Fibroblast of skin of left biceps (primary cell): ENCODE results near the gene NUP37.
"Not testable (repeated sequence)": the region's sequence is repeated elsewhere in the genome, so short reads cannot be mapped to it uniquely, and the experiment has no call there.

Source experiments
- DNase-seq, 2 experiments: peaks; one replicate each; pipeline ENCODE4 v3.0.0-alpha.2; 2013; ENCODE audit warnings: low read depth in 2 of 2

NUP37 gene

DNA sequence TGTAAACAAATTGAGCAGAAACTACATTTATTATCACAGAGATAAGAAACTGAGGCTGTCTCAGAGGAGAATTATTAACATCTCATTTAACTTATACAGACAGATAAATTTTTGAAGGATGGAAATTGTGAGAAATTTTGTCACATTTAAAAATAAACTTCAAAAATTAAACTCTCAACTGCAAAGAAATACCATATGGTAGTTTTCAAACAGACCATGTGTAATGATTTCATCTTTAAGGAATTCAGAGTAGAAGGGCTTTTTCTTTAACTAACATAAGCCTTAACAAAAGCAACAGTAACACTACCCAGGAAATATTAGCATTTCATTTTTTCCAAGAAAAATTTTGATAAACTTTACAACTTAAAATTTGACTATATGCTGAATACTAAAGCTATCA, 26.6 kb downstream of the NUP37 start:
- peak in 1 of 2 experiments; percentile 12 for DNase-seq

DNA sequence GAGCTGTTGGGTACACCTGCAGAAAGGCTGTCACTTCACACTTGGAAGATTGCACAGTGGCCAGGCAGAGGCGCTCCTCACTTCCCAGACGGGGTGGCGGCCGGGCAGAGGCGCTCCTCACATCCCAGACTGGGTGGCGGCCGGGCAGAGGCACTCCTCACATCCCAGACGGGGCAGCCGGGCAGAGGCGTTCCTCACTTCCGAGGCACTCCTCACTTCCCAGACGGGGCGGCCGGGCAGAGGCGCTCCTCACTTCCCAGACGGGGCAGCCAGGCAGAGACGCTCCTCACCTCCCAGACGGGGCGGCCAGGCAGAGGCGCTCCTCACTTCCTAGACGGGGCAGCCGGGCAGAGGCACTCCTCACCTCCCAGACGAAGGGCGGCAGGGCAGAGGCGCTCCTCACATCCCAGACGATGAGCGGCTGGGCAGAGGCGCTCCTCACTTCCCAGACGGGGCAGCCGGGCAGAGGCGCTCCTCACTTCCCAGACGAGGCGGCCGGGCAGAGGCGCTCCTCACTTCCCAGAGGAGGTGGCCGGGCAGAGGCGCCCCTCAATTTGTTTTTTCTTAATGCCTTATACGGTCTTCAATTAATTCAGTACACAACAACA, 30.6 kb downstream of the NUP37 start:
- not testable (repeated sequence) for DNase-seq

DNA sequence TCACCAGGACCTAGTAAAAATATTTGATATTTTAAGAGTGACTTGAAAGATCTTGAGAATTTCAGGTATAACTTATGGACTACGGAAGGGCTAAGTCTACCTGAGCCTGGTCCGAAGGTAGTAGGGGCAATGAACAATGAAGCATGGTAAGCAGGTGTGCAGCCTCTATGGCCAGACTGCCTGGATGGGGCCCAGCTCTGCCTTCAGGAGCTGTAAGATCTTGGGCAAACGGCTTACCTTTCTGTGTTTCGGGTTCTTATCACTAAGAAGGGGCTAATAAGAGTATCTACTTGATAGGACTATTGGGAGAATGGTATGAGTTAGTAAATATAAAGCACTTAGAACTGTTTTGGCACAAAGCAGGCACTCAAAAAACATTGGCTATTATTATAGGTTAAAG, 39.1 kb downstream of the NUP37 start:
- DNase-seq = no peak

DNA sequence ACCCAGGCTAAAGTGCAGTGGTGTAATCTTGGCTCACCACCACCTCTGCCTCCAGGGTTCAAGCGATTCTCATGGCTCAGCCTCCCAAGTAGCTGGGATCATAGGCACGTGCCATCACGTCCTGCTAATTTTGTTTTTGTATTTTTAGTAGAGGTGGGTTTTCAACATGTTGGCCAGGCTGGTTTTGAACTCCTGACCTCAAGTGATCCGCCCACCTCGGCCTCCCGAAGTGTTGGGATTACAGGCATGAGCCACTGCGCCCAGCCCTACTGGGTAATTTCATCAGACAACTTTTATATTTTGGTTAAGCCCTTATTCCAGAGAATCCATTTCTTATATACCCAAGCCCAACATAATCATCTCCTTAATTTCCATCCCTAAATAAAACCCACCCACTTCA, 47.8 kb downstream of the NUP37 start:
- DNase-seq = not testable (repeated sequence)

DNA sequence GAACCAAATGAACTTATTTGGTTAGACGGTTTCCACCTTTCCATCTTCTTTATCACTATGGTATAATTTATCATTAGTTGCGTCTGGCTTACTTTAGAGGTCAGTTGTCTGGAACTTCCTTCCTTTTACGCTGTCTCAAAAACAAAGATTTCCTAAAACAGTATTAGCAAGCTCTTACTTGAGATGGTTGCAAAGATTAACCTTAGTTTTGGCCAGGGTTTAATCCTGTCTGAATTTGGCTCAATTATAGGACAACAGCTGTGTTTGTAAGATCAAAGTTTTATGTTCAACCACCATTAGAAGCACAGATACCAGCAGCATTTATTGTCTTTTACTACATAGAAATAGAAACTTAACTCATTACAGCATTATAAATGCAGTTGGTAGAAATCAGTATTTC, 50.2 kb downstream of the NUP37 start:
- no peak for DNase-seq

DNA sequence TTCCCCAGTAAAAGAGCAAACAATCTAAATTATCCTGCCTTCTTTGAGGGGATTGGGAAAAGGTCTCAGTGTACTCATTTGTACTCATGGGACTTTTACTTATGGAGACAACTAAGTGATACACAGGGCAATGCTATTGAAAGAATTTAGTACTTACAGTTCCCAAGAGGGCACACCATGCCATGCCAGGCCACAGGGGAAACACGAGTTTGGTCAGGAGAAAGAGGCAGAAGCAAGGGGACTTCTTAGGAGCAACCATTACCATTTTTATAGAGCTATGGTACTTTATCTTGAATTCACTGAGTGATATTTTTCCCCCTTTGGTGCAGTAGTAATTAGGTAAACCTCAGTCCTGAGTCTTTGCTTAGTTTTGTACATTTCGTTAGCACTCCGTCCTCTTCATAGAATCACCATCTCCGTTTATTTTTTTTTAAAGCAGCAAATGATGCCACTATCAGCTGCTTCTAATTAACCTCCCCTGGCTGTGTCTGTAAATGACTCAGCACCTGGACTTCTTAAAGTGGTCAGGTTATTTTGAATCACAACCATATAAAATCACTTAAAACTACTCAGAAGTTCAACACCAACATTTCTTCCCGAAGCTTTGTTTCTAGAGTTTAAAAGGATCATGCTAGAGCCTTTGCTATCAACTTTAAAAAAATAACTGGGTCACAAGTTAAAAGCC, 52.2 kb downstream of the NUP37 start:
- peak; percentile 10 to 16 for DNase-seq

DNA sequence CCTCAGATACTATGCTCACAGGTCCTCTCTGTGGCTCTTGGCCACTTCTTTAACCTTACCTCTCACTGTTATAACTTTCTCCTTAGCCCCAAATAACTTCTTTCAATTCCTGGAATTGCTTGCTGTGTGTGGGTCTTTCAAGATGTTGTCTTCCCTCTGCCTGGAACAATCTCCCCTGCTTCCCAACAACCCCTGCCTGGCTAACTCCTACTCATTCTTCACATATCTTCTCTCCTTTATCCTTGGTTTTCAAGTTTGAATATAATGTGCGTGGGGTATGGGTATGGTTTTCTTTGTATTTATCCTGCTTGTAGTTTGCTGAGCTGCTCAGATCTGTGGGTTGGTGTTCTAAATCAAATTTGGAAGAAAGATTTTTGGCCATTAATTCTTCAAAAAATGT, 55.4 kb downstream of the NUP37 start:
- DNase-seq = no peak

DNA sequence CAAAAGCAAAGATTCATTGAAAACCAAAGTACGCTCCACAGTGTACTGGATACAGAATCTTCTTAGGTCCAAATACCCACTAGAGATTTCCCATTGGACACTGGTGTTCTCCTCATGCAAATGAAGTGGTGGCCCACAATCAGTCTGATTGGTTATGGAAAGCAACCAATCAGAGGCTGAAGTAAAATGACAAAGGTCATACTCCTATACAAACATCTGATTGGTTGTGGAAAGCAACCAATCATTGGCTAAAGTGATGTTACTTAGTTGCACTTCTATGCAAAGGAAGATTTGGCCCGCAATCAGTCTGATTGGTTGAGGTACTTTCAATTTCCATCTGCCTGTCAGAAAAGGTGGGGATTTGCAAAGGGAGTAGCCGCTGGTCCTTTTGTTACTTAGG, 56.8 kb downstream of the NUP37 start:
- no peak for DNase-seq

DNA sequence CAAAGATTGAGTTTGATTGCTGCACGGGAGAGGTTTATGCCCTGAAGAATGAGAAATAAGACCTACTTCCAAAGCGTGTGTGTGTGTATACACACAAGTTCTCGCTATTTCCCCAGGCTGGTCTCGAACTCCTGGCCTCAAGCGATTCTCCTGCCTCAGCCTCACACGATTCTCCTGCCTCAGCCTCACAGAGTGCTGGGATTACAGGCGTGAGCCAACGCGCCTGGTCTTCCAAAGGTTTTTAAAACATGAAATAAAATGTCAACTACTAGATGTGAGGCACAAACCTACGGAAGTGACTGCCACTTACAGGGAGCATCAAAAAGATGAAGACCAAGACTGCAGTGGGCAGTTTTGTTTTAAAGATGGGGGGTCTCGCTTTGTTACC, 57.5 kb downstream of the NUP37 start:
- no peak for DNase-seq

DNA sequence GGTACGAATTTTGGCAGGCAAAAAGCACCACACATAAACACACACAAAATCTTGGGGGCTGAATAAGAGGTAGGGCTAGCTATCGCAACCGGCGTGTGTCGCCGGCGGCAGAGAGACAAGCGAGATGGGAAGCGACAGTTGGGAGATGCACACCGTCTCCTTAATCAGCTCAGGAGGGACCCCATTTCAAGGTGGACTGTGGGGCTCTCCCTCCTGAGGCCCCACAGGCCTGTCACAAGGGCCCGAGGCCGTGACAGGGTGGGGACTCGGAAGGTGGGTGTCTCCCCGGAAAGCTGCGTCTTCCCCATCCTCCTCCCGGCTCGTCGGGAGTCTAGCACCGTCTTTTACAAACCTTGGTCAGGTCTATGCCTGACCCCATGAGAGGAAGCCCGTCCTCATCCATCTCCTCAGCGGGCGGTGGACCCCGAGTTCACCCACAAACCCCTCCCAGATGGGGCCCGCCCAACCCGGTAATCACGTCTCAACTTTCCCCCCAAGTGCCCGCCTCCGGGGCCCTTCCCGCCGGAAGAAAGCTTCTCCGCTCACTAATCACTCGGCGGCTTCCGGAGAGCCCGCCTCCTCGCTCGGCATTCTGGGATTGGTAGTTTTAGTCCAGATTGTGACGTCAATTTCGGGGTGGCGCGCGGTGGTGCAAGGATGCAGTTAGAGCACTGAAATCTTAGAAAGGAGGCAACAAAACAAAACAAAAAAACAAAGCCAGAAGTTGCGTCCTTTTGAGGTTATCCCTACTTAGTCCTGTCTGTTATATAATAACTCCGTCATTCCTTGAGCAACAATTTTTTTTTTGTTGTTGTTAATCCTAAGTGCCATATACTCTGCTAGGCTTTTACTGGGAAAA, 58.1 kb downstream of the NUP37 start, which contains the start of gene WASHC3:
WASHC3 (minus strand) TSS at position 432 of the 859 bp plus-strand sequence; CDS start at position 403, 29 bp downstream.
- DNase-seq = peak; percentile 75 to 78

DNA sequence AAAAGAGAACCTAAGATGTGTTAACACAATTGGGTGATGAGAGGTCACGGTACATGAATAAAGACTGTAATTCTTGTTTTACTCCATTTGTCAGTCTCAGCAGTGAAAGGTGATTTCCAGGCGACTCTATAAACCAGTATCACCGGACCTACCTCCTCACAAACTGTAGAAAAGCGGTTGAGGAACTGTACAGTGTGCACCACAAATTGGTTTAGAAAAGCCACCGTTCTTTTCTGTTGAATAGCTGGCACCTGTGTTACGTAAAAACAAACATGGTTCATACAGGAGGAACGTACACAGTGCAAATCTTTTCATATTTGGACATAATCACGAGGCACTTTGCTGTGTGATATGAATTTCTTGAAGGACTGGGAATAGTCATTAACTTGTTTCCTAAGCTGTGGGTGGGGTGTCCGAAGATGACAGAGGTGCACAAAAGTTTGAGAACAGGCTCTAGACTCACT, 58.8 kb downstream of the NUP37 start:
- DNase-seq = no peak

DNA sequence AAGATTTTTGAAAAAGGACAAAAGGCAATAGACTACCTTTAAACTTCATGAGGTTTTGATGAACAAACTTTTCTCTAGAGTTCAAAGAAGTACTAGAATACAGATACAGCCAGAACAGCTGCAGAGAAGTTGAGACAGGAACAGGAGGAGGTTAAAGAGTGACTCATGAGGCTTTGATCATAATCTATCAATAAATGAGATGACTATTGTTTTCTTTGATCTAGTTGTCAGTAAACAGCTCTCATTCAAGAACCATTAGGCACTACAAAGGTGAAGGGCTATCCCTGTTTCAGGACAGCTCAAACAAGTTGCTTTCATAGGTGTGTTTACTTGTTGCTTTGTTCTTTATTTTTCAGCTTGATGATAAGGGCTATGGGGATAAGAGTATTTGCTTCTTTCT, 60.6 kb downstream of the NUP37 start:
- no peak for DNase-seq

DNA sequence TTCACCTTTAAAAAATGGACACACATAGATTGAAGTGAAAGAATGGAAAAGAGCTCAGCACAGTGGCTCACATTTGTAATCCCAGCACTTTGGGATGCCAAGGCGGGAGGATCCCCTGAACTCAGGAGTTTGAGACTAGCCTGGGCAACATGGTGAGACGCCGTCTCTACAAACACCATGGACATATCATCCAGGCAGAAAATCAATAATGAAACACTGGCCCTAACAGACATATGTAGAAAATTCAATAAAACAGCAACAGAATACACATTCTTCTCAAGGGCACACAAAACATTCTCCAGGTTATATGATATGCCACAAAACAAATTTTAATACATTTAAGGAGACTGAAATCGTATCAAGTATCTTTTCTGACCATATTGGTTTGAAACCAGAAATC, 65.6 kb downstream of the NUP37 start:
- DNase-seq = no peak

DNA sequence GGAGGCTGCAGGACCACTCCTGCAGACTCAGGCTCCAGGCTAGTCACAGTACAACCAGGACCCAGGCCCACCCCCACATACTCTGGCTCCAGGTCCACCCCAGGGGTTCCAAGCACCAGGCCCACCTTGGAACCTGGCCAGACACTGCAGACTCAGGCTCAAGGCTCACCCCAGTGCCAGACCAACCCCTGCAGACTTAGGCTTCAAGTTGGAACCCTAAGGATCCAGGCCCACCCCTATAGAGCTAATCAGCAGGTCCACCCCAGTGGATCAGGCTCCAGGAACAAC, 66.9 kb downstream of the NUP37 start:
- DNase-seq = no peak

DNA sequence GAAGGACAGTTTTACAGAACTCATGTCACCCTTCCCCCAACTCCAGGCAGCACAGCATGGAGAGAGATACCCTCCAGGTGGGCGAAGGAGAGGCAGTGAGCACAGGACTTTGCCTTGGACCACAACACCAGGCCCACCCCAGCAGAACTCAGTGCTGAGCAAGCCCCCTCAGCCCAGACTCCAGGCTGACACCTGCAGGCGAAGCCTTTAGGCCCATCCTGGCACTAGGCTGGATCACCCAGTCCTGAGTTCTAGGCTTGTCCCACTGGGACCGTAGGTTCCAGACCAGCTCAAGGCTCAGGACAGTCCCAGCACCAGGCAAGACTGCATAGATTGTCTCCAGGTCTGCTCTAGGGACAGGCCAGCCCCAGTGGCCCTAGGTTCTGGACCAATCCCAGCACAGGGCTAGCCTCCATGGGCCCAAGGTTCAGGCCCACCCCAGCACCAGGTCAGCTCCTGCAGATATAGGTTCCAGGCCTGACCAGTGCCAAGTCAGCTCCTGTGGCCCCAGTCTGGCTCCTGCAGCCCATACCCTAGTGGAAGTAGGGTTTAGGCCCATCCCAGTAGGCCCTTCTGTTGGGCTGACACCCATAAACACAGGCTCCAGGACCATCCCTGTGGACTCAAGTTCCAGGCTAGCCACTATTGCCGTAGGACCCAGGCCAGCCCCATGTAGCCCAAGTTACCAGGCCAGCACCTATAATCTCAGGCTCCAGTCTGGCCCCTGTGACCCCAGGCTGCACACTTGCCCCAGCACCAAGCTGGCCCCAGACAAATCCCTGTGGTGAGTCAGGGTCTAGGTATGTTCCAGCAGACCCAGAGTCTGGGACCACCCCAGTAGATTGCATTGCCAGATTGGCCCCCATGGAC, 67.5 kb downstream of the NUP37 start:
- no peak for DNase-seq

DNA sequence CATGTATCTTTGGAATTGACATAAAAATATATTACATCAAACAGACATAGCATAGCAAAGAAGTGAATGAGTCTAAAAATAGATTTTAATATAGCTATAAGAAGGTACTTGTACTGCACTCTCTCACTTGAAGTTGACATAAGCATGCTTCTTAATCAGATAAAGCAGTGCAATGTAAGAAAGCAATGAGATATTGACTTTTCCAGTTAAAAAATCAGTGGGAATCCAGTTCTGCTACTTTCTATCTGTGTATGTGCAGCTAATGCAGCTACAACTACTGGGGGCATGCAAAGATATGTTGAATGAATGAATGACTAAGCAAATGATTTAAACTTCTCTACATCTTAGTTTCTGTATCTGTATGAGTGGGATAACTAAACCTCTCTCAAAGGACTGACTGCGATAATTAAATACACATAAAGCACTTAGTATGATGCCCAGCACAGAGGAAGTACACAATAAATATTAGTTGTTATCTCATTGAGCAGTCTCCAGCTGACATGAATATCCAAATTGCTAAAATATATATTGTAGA, 68.4 kb downstream of the NUP37 start:
- DNase-seq = no peak

DNA sequence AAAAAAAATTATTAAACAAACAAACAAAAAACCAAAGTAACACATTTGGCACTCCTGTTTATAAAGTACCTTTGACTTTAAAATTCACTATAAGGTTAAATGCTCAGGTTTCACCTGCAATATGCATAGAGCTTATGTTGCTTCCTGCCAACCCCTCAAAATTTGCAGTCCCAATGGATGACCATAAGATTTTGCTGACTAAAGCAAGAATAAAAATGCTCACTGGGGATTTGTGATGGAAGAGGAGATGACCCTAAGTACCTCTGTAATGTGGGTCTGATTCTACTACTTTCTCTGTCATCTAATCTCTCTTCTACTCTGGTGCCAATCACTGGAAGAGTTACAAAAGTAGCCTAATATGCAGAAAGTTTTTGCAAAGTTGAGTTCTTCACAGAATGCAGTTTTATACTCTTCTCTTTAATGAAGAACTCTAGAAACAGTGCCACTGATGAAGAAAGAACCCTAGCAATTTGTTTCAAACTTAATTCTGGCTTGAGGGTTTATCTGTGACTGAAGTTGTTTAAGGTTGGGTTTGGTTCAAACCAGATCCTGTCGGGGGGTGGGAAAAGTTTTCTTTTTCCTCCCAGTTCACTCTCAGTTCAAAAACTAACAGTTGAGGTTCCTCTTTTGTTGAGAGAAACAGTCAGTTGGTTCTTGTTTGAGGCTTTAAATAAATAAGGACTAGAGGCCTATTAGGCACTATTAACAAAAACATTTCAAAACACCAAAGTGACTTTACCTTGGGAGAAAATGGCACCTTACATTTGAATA, 69.1 kb downstream of the NUP37 start:
- no peak for DNase-seq

DNA sequence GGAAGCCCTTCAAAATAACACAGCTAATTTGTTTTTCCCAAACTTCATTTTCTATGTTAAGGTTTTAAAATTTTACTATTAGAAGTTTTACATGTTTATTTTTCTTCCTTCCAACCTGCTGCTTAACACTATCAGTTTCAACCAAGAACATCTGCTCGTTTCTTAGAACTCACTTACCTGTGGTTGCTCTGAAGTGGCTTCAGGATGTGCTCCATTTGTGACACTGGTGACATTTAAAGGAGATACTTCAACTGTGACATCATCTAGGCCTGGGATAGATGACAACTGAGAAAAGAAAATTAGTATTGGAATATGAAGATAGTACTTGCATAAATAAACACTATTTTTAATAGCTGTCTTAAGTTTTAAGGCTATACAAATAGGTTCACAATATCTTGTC, 76.0 kb downstream of the NUP37 start:
- no peak for DNase-seq

DNA sequence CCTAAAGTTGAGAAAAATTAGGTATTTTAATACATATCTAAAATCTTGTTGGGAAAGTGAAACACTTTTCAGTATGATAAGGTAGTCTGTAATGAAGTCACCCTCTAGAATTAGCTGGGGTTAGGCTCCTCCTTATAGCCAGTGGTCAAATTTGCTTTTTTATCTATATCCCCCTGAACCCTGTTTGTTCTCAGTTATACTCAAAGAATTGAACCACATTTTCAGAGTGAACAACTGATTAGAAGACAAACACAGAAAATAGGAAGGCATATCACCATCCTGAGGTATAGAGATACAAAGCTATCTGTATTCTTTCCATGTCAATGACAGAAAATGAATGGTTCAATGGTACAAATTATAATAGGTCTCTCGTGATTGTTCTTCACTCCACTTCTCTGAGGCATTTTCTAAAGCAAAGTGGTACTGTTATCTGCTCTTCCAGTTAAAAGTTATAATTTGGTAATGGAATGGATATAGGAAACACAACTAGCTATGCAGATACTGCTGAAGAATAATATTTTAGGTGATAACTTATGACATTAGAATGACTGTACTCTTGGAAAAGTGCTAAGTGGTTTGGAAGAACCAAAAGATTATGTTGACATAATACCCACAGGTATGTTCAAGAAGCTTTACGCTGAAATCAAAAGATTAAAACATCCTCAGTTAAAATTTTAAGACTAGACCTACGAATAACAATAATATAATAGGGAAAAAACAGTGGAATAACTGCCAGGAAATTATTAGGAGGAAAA, 85.7 kb downstream of the NUP37 start:
- DNase-seq = peak in 1 of 2 experiments; percentile 7

DNA sequence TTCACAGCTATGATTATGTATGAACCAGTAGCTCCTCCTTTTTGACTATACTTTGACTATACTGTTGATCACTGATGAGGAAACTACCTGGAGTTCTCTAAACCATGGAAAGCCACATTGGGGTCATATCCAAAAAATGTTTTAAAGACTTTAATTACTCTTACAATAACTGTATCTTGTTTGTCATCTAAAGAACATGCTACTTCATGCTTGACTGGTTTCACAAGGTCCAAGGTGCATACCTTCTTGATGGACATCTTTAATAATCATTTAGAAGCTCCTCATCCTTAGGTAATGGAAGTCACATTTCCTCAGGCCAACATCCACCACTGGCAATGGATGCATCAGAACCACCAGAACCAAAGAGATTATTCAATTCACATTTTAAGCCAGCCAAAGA, 88.1 kb downstream of the NUP37 start:
- DNase-seq = no peak
